GM12878 (cell line): ENCODE results near the gene MATN4.
A peak's percentile ranks its signal among the peaks of the same experiment; 100 is the strongest.

Experiments
- CREB1 ChIP-seq: IDR thresholded peaks from 2 replicates; pipeline ENCODE4 v1.6.1; 2012; ENCODE audit warnings: low read depth, mild to moderate bottlenecking, inconsistent platforms
- EZH2 ChIP-seq: IDR thresholded peaks from 2 replicates; pipeline ENCODE4 v1.6.1; 2012; ENCODE audit warnings: low read depth, mild to moderate bottlenecking, control low read depth, inconsistent platforms, low read length, borderline replicate concordance; ENCODE audit not compliant: control insufficient read depth
- NBN ChIP-seq: fragments of 450-650 bp; IDR thresholded peaks from 2 replicates; pipeline ENCODE4 v1.6.1; 2016
- NFIC ChIP-seq: IDR thresholded peaks from 2 replicates; pipeline ENCODE4 v1.6.1; 2012; ENCODE audit warnings: low read depth, mild to moderate bottlenecking, inconsistent platforms, low read length, moderate library complexity
- SUZ12 ChIP-seq: fragments of 200-600 bp; sonication (generic); IDR thresholded peaks from one replicate; pipeline ENCODE4 v1.6.1; 2018; ENCODE audit warnings: antibody characterized with exemption, mild to moderate bottlenecking; ENCODE audit not compliant: unreplicated experiment
- YY1 ChIP-seq: IDR thresholded peaks from 2 replicates; pipeline ENCODE4 v1.6.1; 2011; ENCODE audit warnings: low read depth, mild to moderate bottlenecking, low read length
- ZNF217 ChIP-seq: fragments of 450-650 bp; IDR thresholded peaks from 2 replicates; pipeline ENCODE4 v1.6.1; 2017; ENCODE audit warnings: antibody characterized with exemption, mild to moderate bottlenecking
- TF ChIP-seq, protein P1 (sequence below), 3 experiments: IDR thresholded peaks in 2 of 3; conservative IDR thresholded peaks in 1 of 3; 2 replicates each; pipeline ENCODE4 v1.5.1; 2011; ENCODE audit warnings: low read depth in 3 of 3, low read length in 3 of 3, mild to moderate bottlenecking in 3 of 3, control low read depth in 2 of 3, moderate library complexity in 2 of 3, inconsistent platforms in 1 of 3, mixed read lengths in 1 of 3; ENCODE audit not compliant: control insufficient read depth in 2 of 3, insufficient read depth in 1 of 3; ENCODE audit errors: extremely low read depth in 1 of 3
- TF ChIP-seq, protein P2 (sequence below): IDR thresholded peaks from 2 replicates; pipeline ENCODE4 v1.6.1; 2012; ENCODE audit warnings: low read depth, low read length, improper control_type of control experiment

DNA sequence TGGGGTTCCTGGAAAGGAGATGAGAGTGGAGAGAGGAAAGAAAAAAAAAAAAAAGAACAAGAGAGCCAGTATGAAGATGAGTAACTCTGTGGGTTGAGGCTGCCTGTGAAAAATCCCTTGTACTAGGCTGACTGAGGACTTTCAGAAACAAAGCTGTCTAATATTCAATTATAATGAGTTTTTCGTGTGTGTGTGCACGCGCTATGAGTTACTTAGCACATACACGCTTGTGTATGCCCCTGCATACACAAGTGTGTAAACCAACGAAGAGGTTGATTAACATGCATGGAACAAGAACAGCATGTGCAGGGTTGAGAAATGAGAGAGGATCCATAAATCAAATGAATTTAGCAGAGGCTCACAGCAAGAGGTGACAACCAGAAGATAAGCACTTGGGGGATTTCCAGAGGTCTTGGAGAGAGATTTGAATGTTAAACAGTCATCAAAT, 6.3 kb downstream of the MATN4 start:
- TF ChIP-seq, protein P1, sequence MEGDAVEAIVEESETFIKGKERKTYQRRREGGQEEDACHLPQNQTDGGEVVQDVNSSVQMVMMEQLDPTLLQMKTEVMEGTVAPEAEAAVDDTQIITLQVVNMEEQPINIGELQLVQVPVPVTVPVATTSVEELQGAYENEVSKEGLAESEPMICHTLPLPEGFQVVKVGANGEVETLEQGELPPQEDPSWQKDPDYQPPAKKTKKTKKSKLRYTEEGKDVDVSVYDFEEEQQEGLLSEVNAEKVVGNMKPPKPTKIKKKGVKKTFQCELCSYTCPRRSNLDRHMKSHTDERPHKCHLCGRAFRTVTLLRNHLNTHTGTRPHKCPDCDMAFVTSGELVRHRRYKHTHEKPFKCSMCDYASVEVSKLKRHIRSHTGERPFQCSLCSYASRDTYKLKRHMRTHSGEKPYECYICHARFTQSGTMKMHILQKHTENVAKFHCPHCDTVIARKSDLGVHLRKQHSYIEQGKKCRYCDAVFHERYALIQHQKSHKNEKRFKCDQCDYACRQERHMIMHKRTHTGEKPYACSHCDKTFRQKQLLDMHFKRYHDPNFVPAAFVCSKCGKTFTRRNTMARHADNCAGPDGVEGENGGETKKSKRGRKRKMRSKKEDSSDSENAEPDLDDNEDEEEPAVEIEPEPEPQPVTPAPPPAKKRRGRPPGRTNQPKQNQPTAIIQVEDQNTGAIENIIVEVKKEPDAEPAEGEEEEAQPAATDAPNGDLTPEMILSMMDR (IDR thresholded peaks at IDR 0.05 in 2 of 3, conservative IDR thresholded peaks at IDR 0.05 in 1 of 3; ENCODE audit: control insufficient read depth in 2 of 3, extremely low read depth in 1 of 3, insufficient read depth in 1 of 3, low read depth in 3 of 3, low read length in 3 of 3), result no peak
- TF ChIP-seq SUZ12 (no peak), YY1 (no peak), EZH2 (no peak), CREB1 (no peak), NBN (0 out of 2 replicates have a peak, but pooled peaks have one; percentile 25), ZNF217 (no peak), NFIC (no peak)
- TF ChIP-seq, protein P2, sequence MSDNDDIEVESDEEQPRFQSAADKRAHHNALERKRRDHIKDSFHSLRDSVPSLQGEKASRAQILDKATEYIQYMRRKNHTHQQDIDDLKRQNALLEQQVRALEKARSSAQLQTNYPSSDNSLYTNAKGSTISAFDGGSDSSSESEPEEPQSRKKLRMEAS, result no peak
